Stimulated activated CD4-positive, alpha-beta T cell treated with anti-CD3 and anti-CD28 coated beads, Interleukin-15, amount 100 ng/mL, for 1 hour (primary cell): ENCODE measurements around the gene BNIPL.

Experiments used
- DNase-seq, 2 donors: peaks; one replicate each; pipeline ENCODE4 v3.0.0-alpha.2; 2020; ENCODE audit warnings: low read depth in 1 of 2, low spot score in 1 of 2

The BNIPL gene

DNA sequence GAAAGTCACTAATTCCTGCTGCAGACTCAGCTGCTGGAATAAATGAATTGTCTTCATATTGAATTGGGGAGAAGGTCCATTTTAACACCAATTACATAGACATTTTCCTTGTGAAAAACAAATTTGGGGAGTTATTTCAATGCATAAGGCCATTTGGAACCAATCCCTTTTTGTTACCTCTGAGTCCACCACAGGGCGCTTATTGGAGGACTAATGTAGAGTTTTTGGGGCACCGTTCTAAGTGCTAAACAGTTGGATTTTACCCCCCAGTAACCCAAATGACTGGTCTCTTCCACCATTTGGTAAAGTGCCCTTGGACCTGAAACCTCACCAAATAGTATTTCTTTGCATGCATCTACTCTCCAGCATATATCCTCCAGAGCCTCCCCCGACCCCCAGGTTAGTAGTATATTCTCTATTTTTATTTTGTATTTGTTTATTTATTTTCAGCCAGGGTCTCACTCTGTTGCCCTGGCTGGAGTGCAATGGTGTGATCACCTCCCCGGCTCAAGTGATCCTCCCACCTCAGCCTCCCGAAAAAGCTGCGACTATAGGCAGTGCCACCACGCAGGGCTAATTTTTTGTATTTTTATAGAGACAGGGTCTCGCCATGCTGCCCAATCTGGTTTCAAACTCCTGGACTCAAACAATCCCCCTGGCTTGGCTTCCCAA, 26.6 kb upstream of the BNIPL start:
- no peak for DNase-seq

DNA sequence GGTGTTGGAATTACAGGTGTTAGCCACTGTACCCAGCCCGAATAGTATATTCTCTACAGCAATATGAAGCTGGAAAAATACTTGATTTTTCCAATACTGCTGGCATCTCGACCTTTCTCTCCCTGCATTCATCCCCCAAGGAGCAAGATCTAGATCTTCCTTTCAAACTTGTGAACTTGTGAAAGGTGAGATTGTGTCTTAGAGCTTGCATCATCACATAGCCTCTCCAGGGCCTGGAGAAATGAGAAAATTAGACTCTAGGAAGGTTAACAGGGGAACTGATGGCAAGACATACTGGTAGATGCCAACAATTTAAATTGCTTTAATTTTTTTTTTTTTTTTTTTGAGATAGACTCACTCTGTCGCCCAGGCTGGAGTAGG, 26.1 kb upstream of the BNIPL start:
- no peak for DNase-seq

DNA sequence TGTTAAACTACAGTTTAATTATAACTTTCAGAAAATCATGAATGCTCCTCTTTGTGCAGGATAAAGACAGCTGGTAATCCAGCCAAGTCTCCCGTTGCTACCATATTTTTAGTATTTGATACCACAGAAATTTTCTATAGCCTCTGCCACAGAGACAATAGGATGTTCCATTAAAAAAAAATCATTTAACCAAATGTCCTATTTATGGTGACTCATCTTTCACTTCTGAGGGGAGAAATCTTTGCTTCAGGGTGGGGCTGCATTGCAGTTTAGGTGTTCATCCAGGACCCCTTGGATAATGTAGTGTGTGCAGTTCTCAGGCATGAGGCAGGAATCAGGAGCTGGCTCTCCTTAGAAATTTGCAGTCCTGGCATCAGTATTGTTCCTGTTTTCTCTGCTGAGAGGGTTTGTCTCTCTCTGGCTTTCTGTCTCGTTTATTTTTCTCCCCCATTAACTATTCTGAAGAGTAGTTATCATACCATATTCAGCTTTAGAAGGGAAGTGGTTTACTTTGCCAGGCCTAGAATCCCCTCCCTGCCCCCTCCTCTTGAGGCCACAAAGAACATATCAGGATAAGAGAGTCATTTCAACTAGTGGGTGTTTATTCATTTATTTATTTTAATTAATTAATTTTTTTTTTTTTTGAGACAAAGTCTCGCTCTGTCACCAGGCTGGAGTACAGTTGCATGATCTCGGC, 25.1 kb upstream of the BNIPL start:
- DNase-seq: no peak

DNA sequence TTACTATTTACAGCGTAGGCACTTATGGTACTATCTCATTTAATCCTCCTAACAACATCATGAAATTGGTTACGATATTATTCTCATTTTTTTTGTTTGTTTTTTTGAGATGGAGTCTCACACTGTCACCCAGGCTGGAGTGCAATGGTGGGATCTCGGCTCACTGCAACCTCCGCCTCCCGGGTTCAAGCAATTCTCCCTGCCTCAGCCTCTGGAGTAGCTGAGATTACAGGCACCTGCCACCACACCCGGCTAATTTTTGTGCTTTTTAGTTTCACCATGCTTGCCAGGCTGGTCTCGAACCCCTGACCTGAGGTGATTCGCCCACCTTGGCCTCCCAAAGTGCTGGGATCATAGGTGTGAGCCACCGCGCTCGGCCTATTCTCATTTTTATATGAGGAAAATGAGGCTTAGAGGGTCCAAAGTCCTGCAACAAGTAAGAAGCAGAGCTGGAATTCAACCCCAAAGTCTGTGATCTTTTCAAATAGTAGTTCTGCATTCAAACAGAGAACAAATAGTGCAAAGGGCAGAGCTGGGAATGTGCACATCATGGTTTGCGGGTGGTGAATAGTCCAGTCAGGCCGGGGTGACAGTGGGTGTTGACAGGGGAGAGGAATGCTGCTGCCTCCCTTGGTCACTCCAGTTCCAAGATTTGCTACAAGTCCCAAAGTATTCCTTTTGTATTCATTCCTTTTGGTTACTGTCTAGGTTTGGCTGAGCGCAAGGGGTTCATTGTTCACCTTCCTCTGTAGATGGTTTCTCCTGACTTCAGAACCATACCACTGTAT, 23.5 kb upstream of the BNIPL start:
- no peak for DNase-seq

DNA sequence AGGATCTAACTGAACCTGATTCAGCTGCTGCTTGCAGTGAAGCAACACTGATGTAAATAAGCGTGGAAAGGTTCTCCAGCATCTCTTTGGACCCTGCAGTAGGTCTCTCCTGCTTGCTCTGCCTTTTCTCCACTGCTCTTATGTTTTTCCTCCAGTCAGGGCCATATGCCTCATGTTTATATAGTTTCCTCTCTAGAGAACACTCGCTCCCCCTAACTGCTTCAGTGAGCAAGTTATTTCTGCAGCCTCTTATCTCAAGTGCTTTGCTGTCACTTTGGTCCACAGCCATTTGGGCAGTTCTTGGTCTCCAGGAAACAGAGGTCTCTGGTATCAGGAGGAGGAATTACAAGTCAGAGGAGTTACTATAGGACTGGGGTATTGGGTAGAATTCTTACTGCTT, 22.9 kb upstream of the BNIPL start:
- DNase-seq: no peak

DNA sequence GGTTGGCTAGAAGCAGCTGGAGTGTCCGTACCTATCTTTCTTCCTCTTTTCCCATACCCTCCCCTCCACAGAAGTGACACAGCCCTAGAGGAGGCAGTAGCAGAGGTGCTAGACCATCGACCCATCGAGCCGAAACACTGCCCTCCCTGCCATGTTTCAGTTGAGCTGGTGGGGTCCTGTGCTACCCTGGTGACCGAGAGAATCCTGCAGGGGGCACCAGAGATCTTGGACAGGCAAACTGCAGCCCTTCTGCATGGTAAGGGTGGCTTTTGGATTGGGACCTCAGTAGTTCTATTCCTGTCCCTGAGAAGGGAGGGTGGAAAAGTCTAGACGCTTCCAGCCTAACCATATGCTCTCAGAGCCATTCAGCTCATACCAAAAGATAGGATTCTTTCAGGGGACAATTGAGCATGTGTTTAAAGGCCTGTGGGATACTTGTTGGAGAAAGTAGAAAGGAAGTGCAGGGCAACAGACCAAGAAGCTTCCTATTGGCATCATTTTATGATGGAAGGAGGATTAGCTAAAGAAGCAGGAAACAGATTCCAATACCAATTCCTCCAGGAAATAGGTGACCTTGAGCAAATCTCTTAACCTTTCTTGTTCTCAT, 11.7 kb upstream of the BNIPL start:
- peak; percentile 62 to 70 for DNase-seq

DNA sequence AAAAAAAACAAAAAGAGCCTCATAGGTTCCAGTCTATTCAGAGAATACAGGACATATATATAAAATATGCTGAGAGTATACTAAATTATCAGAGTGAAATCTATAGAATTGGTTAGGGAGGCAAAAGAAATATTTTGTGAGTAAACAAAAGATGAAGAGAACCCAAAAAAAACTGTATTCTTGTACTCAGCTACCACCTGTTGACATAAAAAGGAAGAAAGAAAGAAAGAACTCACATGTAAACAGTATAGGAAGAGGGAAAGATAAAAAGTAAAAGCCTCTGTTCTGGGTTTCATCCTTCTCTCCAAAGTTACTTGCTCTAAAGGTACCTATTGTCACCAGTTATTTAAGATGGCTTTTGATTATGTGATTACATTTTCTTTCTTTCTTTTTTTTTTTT, 9.9 kb upstream of the BNIPL start:
- no peak for DNase-seq

DNA sequence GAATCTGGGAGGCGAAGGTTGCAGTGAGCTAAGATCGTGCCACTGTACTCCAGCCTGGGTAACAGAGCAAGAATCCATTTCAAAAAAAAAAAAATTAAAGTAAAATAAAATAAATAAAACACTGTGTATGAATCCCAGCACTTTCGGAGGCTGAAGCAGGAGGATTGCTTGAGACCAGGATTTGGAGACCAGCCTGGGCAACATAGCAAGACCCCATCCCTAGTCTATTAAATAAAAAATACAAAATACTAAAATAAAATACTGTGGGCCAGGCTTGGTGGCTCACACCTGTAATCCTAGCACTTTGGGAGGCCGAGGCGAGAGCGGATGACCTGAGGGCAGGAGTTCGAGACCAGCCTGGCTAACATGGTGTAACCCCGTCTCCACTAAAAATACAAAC, 4.2 kb upstream of the BNIPL start:
- DNase-seq: no peak

DNA sequence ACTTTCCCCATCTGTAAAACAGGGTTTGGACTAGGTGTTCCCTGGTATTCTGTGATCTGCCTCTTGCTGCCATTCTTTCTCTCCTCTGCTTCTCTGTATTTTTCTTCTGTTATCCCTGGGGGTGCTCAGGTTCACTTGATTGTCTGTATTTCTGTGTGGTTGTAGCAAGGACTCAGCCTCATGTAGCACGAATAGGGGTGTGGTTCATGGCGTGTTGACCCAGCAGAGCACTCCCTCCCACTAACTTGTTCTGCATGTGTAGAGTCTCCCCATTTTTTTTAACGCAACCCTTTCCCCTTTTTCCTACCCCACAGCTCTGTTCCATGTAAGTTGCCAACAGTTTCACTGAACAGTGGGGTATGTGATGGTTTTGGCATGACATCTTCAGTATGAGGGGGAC, 1.2 kb upstream of the BNIPL start:
- DNase-seq: no peak

DNA sequence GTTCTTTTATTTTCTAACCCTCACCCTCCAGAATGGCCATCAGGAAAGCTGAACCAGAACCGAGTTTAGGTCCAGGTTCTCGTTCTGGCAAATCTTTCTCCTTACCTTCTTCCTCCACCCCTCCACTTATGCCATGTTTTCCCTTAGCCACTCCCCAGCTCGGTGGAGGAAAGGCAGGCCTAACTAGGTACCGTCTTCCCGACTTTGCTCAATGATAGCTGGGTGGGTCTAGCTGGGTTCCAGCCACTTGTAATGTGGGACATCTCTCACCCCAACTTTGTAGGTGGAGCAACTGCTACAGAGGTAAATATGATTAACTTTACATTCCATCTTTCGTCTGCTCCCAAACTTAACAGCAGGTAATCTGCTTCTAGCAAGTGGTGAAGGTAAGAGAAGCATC, 646 bp downstream of the BNIPL start:
- no peak for DNase-seq

DNA sequence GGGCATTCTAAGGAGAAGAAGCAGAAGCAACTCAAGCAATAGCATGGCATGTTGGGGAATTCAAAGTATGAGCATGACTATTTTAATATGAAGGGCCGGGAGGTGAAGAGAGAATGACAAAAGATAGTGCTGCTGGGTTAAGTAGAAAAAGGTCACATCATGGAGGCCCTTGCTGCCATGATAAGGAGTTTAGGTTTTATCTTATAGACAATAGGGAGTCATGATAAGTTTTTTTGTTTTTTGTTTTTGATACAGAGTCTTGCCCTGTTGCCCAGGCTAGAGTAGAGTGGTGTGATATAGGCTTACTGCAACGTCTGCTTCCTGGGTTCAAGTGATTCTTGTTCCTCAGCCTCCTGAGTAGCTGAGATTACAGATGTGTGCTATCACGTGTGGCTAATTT, 3.1 kb downstream of the BNIPL start:
- DNase-seq: no peak

DNA sequence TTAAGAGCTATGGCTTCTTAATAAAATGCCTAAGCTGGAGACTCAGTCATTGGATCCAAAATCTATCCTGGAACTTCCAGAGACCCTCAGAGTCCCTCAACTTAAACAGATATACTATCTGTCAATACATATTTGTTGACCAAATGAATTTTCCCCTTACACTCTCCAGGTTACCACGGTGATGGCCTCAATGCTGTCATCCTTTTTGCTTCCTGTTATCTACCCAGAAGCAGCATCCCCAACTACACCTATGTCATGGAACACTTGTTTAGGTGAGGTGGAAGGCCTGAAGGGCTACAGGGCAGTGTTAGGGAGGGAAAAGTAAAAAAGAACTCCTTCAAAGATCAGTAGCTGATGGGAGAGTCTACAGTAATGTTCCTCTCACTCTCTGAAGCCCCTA, 6.8 kb downstream of the BNIPL start:
- DNase-seq: no peak

DNA sequence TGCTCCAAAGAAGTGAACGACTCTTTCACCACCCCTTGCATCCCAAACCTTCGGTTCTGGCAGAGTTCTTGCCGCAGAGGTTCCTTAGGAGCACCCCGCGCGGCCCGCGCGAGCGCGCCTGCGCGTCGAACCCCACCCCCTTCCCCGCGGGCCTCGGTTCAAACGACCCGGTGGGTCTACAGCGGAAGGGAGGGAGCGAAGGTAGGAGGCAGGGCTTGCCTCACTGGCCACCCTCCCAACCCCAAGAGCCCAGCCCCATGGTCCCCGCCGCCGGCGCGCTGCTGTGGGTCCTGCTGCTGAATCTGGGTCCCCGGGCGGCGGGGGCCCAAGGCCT, 11.2 kb downstream of the BNIPL start, which contains the start of gene C1orf56:
Gene C1orf56 (plus strand): TSS at position 161 of the 334 bp plus-strand sequence. CDS start 97 bp downstream, at position 258.
- DNase-seq: peak in 1 of 2 donors; percentile 50

DNA sequence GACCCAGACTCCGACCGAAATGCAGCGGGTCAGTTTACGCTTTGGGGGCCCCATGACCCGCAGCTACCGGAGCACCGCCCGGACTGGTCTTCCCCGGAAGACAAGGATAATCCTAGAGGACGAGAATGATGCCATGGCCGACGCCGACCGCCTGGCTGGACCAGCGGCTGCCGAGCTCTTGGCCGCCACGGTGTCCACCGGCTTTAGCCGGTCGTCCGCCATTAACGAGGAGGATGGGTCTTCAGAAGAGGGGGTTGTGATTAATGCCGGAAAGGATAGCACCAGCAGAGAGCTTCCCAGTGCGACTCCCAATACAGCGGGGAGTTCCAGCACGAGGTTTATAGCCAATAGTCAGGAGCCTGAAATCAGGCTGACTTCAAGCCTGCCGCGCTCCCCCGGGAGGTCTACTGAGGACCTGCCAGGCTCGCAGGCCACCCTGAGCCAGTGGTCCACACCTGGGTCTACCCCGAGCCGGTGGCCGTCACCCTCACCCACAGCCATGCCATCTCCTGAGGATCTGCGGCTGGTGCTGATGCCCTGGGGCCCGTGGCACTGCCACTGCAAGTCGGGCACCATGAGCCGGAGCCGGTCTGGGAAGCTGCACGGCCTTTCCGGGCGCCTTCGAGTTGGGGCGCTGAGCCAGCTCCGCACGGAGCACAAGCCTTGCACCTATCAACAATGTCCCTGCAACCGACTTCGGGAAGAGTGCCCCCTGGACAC, 11.7 kb downstream of the BNIPL start:
- no peak for DNase-seq

DNA sequence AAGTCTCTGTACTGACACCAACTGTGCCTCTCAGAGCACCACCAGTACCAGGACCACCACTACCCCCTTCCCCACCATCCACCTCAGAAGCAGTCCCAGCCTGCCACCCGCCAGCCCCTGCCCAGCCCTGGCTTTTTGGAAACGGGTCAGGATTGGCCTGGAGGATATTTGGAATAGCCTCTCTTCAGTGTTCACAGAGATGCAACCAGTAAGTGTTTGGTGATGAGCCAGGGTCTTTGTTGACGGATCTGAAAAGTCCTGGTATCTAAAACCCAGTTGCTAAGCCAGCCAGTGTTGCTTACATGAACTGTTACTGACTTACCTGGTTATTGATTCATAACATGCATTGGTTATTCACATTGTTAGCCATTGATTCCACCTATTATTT, 12.3 kb downstream of the BNIPL start:
- DNase-seq: no peak

DNA sequence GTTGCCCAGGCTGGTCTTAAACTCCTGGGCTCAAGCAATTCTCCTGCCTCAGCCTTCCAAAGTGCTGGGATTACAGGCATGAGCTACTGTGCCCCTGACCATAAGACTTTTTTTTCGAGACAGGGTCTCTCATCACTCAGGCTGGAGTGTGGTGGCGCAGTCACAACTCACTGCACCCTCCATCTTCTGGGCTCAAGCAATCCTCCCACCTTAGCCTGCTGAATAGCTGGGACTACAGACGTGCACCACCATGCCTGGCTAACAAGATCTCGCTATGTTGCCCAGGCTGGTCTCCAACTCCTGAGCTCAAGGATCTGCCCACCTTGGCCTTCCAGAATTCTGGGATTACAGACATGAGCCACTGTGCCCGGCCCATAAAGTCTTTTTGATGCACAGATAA, 13.1 kb downstream of the BNIPL start:
- DNase-seq: no peak

DNA sequence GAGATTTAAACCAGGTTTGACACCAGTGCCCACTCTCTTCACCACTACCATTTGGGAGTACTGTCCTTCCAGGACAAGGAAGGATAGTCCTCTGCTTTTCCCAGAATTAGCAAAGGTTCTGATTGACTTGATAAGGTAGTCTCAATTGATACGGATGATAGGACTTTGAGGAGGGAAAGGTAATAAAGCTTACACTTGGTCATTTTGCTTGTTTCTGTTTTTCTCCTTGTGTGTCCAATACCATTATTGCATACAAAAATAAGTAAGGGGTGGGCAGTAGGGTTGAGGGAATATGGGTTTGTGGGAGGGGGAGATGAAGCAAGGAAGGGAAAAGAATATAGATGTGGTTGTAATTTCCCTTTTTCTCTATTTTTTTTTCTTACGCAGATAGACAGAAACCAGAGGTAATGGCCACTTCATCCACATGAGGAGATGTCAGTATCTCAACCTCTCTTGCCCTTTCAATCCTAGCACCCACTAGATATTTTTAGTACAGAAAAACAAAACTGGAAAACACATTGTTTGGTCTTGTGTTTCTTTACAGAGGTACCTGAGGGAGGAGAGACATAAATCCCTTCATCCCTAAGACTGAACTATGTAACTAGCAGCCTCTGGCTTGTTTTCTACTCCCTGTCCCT, 13.8 kb downstream of the BNIPL start:
- DNase-seq: no peak

DNA sequence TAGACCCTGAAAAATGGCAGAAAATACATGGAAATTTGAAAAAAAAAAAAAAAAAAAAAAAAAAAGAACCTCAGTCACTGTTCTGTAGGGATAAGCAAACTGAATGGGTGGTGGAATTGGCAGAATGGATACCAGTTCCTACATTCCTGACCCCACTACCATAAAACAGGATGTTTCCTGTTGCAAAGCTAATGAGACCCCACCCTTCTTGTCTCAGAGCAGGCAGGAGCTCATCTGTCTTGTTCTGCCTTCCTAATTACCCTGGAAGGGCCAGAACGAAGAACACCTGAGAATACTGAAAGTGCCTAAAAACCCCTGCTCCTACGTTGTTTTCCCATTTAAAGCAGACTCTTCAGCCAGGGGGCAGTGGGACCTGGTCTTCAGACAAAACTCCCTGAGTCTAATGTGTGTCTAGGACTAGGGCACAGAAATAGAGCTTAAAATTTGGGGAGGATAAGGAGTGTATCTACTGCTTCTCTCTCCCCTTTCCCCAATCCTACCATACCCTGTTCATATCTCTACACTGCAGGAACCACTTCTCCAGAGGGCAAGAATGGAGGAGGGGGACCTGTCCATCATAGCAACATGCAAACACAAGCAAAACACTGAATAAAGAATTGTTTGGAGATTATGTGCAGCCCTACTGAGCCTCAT, 15.1 kb downstream of the BNIPL start:
- no peak for DNase-seq

DNA sequence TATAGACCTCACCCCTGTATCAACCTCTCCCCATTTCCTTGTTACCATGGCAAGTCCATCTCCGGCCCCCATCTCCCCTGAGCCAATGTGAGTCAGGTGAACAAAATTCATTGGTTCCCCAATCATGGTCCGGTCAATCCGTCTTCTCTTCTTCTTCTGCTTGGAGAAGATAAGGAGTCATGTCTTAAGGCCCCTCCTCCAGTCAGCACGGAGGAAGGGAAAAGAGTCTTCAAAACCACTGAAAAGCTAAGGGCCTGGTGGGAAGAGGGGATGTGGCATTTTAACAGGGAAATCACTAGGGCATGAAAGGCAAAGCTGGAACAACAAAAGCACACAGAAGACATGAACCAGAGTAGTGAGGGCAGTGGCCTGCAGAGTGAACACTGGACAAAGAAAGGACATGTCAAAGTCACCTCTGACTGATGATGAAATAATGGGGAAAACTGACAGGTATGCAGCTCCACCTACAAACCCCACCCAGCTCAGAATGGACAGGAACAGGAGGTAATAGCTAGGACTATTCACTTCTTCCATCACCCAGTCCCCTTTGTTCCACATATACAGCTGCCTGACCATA, 18.7 kb downstream of the BNIPL start:
- no peak for DNase-seq

DNA sequence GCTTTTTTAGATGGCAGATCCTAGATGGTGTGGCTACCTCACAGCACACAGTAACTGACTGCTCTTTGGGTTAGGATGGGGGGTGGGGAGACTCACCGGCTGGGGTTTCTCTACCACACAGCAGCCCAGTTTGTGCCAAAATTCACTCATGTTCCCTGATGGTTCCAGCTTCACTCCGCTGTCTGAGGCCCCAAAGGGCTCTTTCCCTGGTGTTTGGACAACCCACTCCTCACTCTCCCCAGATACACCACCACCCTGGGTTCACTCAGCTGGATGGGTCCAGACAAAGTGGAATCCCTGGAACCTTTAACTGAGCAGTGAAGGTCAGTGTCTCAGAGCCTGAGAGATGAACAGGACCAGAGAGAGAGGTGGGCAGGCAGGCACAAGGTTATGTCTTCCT, 19.2 kb downstream of the BNIPL start:
- DNase-seq: no peak
